MV-4-11 (cell line): ENCODE results near the gene IL17F.

Source experiments
- DNase-seq: peaks from one replicate; lab custom pipeline; 2025; lab: John Stamatoyannopoulos, UW

IL17F gene

GRCh38 chr6:52189974-52190373, 54.3 kb downstream of the IL17F start:
- no peak for DNase-seq

GRCh38 chr6:52187098-52187497, 57.2 kb downstream of the IL17F start:
- DNase-seq = no peak
